Thyroid gland (tissue), 4 donors: Measurements from ENCODE around the gene ZNF385B. TPM values are rescaled to one million over a fixed set of nuclear protein-coding genes. Genes with fewer than 3 reads are reported as not detected.

Source experiments
- DNase-seq, 2 donors: peaks; one replicate each; pipeline ENCODE4 v3.0.0-alpha.2; 2019
- H3K27ac ChIP-seq, 3 donors: fragments of 200-600 bp; sonication (generic); 1 replicate in 2 of 3; 2 replicates in 1 of 3; pipeline ENCODE4 v1.5.1; 2016 to 2019; ENCODE audit warnings: mild to moderate bottlenecking in 1 of 3, moderate library complexity in 1 of 3
- H3K27me3 ChIP-seq: fragments of 200-600 bp; sonication (generic); one replicate; pipeline ENCODE4 v1.5.1; 2019
- H3K36me3 ChIP-seq, 2 donors: fragments of 200-600 bp; sonication (generic); one replicate each; pipeline ENCODE4 v1.5.1; 2016 to 2019
- H3K4me1 ChIP-seq, 2 donors: fragments of 200-600 bp; sonication (generic); one replicate each; pipeline ENCODE4 v1.5.1; 2017 to 2019
- H3K4me3 ChIP-seq, 3 donors: fragments of 200-600 bp; sonication (generic); replicated peaks in 1 of 3; 1 replicate in 2 of 3; 2 replicates in 1 of 3; pipeline ENCODE4 v1.5.1; 2016; ENCODE audit warnings: mild to moderate bottlenecking in 1 of 3
- H3K9me3 ChIP-seq: fragments of 200-600 bp; sonication (generic); one replicate; pipeline ENCODE4 v1.5.1; 2017
- CTCF ChIP-seq, 6 experiments: fragments of 200-600 bp in 3 of 6; fragments of 450-650 bp in 3 of 6; sonication (generic) in 3 of 6; IDR thresholded peaks; one replicate each; pipeline ENCODE4 v1.5.1; 2016 to 2019; ENCODE audit warnings: antibody characterized with exemption in 6 of 6, mild to moderate bottlenecking in 2 of 6, inconsistent platforms in 1 of 6, moderate library complexity in 1 of 6
- POLR2A ChIP-seq, 2 donors: fragments of 450-650 bp; IDR thresholded peaks; one replicate each; pipeline ENCODE4 v1.6.1; 2017; ENCODE audit warnings: antibody characterized with exemption in 2 of 2, mild to moderate bottlenecking in 2 of 2, moderate library complexity in 1 of 2
- WGBS, 2 donors: methylation state at CpG; one replicate each; pipeline ENCODE4 v1.1.5; 2017; 5-methylcytosine and 5-hydroxymethylcytosine counted together
- intact Hi-C: fragments of 100-400 bp; cut with DNase I; formaldehyde crosslinking; loops from one replicate; pipeline ENCODE4 v1.15.1; 2023
- total RNA-seq, 4 donors: library from RNA; depleted of rRNA; stranded (reverse); fragments of >200 nt; gene quantifications; one replicate each; pipeline ENCODE4 v1.2.3, GENCODE V29; 2016

The ZNF385B gene
- total RNA-seq, 4 donors from 2014 or later: 1.3 to 2.8 (median 1.8) TPM

DNA sequence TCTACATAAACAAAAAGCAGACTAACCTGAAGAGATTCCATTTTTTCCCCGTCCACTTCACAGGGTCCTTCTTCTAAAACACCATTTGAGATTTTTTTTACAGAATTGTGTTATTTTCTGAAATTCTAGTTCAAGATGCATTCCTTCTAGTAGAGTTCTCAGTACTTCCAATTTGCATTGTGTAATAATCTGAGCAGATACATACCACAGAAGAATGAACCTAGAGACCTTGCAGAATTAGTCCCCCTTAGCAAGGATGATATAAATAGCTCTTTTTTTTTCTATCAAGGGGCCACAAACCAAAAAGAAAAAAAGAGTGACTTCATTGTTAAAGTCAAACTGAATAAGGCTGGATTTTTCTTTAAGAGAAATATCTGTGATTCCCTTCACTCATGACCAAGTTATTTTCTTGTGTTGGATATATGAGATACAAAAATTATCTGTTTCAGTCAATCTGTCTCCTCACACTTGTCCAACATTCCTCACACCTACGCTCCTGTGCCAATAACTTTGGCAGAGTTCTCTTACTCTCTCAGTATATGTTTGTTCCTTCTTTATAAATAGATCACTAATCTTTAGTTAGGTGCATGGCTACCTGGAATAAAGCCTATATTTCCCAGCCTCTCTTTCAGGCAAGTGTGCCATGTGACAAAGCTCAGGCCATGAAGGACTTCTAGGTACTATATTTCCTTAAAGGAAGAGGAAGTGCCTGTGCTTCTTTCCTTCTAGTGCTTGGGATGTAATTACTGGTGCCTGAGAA, 183.5 kb downstream of the ZNF385B start:
- WGBS, 2 donors: 72 to 80% methylated on average over 2 of the region's 2 CpGs
- no peak overlapping the region for H3K27ac ChIP-seq

DNA sequence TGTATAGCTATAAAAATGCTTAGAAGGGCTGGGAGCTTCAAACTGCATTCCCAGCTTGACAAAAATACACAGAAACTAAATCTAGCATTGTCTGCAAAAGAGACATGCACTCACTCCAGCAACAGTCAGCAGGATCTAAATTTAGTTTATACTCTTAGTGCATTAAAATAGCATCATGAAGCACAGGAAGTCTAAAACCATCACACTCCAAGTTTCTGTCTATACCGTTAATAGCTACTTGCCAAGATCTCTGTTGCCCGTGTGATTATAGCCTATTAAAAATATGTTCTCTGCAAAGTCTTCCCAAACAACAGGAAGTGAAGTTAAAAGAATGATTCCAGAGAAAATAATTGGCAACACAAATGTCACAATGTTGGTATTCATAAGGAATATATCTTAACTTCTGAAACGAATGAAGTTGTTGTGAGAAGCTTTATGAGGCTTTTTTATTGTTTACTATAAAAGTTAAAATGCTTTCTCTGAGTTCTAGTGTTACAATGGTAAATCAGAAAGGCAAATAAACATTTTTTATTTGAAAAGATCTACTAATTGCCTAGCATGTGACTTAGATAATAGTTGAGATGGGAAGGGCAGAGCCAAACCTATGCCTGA, 184.2 kb downstream of the ZNF385B start:
- Histone ChIP-seq H3K36me3 (no peaks in the 10 kb centered on the region), H3K4me3 (no peak overlapping the region), H3K27ac (no peak overlapping the region), H3K9me3 (no peaks in the 10 kb centered on the region), H3K27me3 (no peaks in the 10 kb centered on the region), H3K4me1 (no peaks in the 10 kb centered on the region)
- DNase-seq: no peak
- intact Hi-C loops: no loop called here
- 30 to 37% methylated on average over 3 of the region's 3 CpGs for WGBS, 2 donors
- TF ChIP-seq CTCF (IDR thresholded peaks at IDR 0.05) (no peak), POLR2A (IDR thresholded peaks at IDR 0.05) (no peak)

More for the DNA sequence above, 183.5 kb downstream of the ZNF385B start:
- Histone ChIP-seq H3K27me3 (no peaks in the 10 kb centered on the region), H3K4me3 (no peak overlapping the region), H3K36me3 (no peaks in the 10 kb centered on the region), H3K9me3 (no peaks in the 10 kb centered on the region), H3K4me1 (no peaks in the 10 kb centered on the region)
- intact Hi-C loops: no loop called here
- no peak for DNase-seq
- TF ChIP-seq CTCF (IDR thresholded peaks at IDR 0.05) (no peak), POLR2A (IDR thresholded peaks at IDR 0.05) (no peak)

GRCh38 chr2:179675435-179675834, 186.0 kb downstream of the ZNF385B start:
- no peak overlapping the region for H3K27ac ChIP-seq
- intact Hi-C loops: no loop called here
- TF ChIP-seq POLR2A (IDR thresholded peaks at IDR 0.05) (no peak), CTCF (IDR thresholded peaks at IDR 0.05) (no peak)
- H3K36me3 ChIP-seq: no peaks in the 10 kb centered on the region
- H3K27me3 ChIP-seq: no peaks in the 10 kb centered on the region
- no peaks in the 10 kb centered on the region for H3K9me3 ChIP-seq
- 95% methylated on average over 3 of the region's 3 CpGs for WGBS, 2 donors
- H3K4me3 ChIP-seq: no peak overlapping the region
- no peaks in the 10 kb centered on the region for H3K4me1 ChIP-seq
- DNase-seq: no peak

GRCh38 chr2:179671043-179671981, 190.1 kb downstream of the ZNF385B start:
- DNase-seq: no peak
- no peaks in the 10 kb centered on the region for H3K4me1 ChIP-seq
- H3K36me3 ChIP-seq: no peaks in the 10 kb centered on the region
- no peaks in the 10 kb centered on the region for H3K9me3 ChIP-seq
- no peaks in the 10 kb centered on the region for H3K27me3 ChIP-seq
- intact Hi-C loops: no loop called here
- H3K27ac ChIP-seq: no peak overlapping the region
- H3K4me3 ChIP-seq: no peak overlapping the region
- 62 to 87% methylated on average over 6 of the region's 6 CpGs for WGBS, 2 donors
- no peak for TF ChIP-seq POLR2A (IDR thresholded peaks at IDR 0.05)
- no peak for TF ChIP-seq CTCF (IDR thresholded peaks at IDR 0.05)
